Hepatocyte (in vitro differentiated cells): ENCODE measurements around the gene CELF5.

Experiments
- CTCF ChIP-seq: fragments of 200-600 bp; sonication (generic); IDR thresholded peaks from 2 replicates; pipeline ENCODE4 v1.5.1; 2016; ENCODE audit warnings: antibody characterized with exemption, mild to moderate bottlenecking; ENCODE audit not compliant: poor library complexity
- EZH2 ChIP-seq: fragments of 200-600 bp; sonication (generic); IDR thresholded peaks from 2 replicates; pipeline ENCODE4 v1.6.1; 2016; ENCODE audit warnings: antibody characterized with exemption, mild to moderate bottlenecking, borderline replicate concordance
- EZH2phosphoT487 ChIP-seq: fragments of 200-600 bp; sonication (generic); IDR thresholded peaks from one replicate; pipeline ENCODE4 v1.6.1; 2018; ENCODE audit warnings: antibody characterized with exemption, mild to moderate bottlenecking, low read depth, moderate library complexity; ENCODE audit not compliant: unreplicated experiment, severe bottlenecking

- TF ChIP-seq CTCF = peak; percentile 49
- TF ChIP-seq EZH2 = no peak
- no peak for TF ChIP-seq EZH2phosphoT487
These were observed 50.6 kb downstream of the CELF5 start for GRCh38 chr19:3274942-3275582.
